Measurements from ENCODE around the gene HPSE2. TPM values are rescaled to one million over a fixed set of nuclear protein-coding genes. Genes with fewer than 3 reads are reported as not detected.

Gene HPSE2
- total and polyA plus RNA-seq, 2 experiments from 2014 or later = not detected

DNA sequence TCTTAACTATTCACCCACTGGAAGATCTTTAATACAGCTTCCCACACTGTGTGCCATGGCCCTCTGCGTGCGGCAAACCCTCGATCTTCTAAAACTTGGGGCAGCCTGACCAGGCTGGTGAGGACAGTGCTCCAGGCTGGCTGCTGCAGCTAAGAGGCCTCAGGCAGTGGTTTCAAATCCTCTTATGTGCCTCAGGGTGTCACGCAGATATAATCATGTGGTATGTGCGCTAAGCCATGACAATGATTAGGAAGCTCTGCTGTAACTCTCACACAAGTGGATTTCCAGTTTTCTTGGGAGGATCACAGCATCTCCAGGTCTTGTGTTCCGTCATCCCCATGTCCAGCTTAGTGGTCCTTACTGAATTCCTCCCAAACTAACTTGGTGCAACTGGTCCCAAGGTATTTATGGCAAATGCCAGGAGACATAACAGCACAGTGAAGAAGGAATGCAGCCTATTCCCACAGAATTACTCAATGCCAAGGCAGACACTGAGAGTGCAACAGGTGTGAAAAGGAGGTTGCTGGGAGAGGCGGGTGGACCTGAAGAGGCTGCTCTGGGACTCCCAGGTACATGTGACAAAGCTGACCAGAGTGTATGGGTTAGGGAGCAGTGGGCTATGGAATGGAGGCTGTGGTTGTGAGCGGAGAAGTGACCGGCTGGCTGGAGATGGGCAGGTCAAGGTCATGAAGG is 791.2 kb downstream of the HPSE2 start:
- no peak overlapping the region for H3K4me3 ChIP-seq
- peaks cover 25% of the 10 kb centered on the region for H3K36me3 ChIP-seq (ENCODE audit: low read depth)
- no peak for TF ChIP-seq EZH2phosphoT487 (IDR thresholded peaks at IDR 0.05; ENCODE audit: insufficient read depth, low read depth)
- no peak for TF ChIP-seq EZH2 (IDR thresholded peaks at IDR 0.05; ENCODE audit: insufficient read depth, poor library complexity, severe bottlenecking)
- no peak for DNase-seq
- no peak overlapping the region for H3K27ac ChIP-seq
- H3F3A ChIP-seq (ENCODE audit: insufficient read depth) = no peaks in the 10 kb centered on the region
- no peaks in the 10 kb centered on the region for H3K9me2 ChIP-seq (ENCODE audit: insufficient read depth)
- no peak overlapping the region for H3K4me2 ChIP-seq (ENCODE audit: unreplicated experiment)
- WGBS, 2 experiments (ENCODE audit: low coverage in 1 of 2, low lambda C conversion rate in 2 of 2, missing lambda C conversion rate in 2 of 2) = 85 to 90% methylated on average over 9 of the region's 9 CpGs
- H3K79me2 ChIP-seq (ENCODE audit: insufficient read depth) = peaks cover 19% of the 10 kb centered on the region
- peaks cover 13% of the 10 kb centered on the region for H3K4me1 ChIP-seq (ENCODE audit: insufficient read depth)
- H3K9me3 ChIP-seq (ENCODE audit: low read depth) = no peaks in the 10 kb centered on the region
- H4K20me1 ChIP-seq (ENCODE audit: insufficient read depth) = no peaks in the 10 kb centered on the region
- H3K9ac ChIP-seq = no peak overlapping the region
- in situ Hi-C loops (cut with MboI) = no loop called here
- H2AFZ ChIP-seq = no peak overlapping the region
- H3K27me3 ChIP-seq (replicated peaks; ENCODE audit: insufficient read depth) = no peaks in the 10 kb centered on the region

DNA sequence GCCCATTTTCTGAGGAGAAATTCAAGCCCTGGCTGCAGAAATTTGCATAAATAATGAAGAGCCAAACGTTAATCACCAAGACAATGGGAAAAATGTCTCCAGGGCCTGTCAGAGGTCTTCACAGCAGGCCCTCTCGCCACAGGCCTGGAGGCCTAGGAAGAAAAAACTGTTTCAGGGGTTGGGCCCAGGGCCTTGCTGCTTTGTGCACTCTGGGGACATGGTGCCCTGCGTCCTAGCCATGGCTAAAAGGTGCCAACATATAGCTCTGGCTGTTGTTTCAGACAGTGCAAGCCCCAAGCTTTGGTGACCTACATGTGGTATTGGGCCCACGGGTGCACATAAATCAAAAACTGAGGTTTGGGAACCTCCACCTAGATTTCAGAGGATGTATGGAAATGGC is 796.9 kb downstream of the HPSE2 start:
- Histone ChIP-seq H2AFZ (no peak overlapping the region), H3K27ac (no peak overlapping the region), H3F3A (ENCODE audit: insufficient read depth) (no peaks in the 10 kb centered on the region), H3K4me2 (ENCODE audit: unreplicated experiment) (no peak overlapping the region), H3K9ac (no peak overlapping the region), H3K4me1 (ENCODE audit: insufficient read depth) (no peaks in the 10 kb centered on the region), H3K4me3 (no peak overlapping the region), H3K9me2 (ENCODE audit: insufficient read depth) (no peaks in the 10 kb centered on the region), H3K79me2 (ENCODE audit: insufficient read depth) (0 out of 2 replicates have a peak, but pooled peaks cover 3% of the 10 kb centered on the region), H3K9me3 (ENCODE audit: low read depth) (no peaks in the 10 kb centered on the region), H3K36me3 (ENCODE audit: low read depth) (peaks cover 40% of the 10 kb centered on the region), H3K27me3 (replicated peaks; ENCODE audit: insufficient read depth) (no peaks in the 10 kb centered on the region), H4K20me1 (ENCODE audit: insufficient read depth) (no peaks in the 10 kb centered on the region; the same call in 1 of the 2 replicates)
- TF ChIP-seq EZH2phosphoT487 (IDR thresholded peaks at IDR 0.05; ENCODE audit: insufficient read depth, low read depth) = no peak
- no peak for TF ChIP-seq EZH2 (IDR thresholded peaks at IDR 0.05; ENCODE audit: insufficient read depth, poor library complexity, severe bottlenecking)
- 58 to 64% methylated on average over 4 of the region's 4 CpGs for WGBS, 2 experiments (ENCODE audit: low coverage in 1 of 2, low lambda C conversion rate in 2 of 2, missing lambda C conversion rate in 2 of 2)
- no peak for DNase-seq
- in situ Hi-C loops (cut with MboI) = no loop called here

DNA sequence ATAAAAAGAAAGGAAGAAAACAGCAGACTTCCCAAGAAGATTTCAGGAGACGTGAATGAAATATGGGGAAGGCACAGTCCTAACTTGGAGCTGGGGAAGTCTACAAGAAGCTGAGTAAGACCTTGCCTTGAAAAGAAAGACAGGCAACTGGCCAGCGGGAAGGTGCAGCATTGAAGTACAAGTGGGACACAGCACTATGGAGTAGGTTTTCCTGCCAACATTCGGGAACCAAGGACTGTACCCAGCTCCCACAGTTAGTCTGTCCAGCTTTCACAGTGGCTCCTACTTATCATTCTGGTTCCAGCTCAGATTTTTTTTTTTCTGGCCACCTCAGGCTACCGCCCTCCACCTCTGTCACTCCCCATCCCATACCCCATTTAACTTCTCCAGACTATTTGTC is 798.9 kb downstream of the HPSE2 start:
- Histone ChIP-seq H3K4me1 (ENCODE audit: insufficient read depth) (no peaks in the 10 kb centered on the region), H3K4me2 (ENCODE audit: unreplicated experiment) (no peak overlapping the region), H2AFZ (no peak overlapping the region), H3F3A (ENCODE audit: insufficient read depth) (no peaks in the 10 kb centered on the region), H3K4me3 (no peak overlapping the region), H3K27ac (no peak overlapping the region), H3K36me3 (ENCODE audit: low read depth) (peaks cover 41% of the 10 kb centered on the region), H3K27me3 (replicated peaks; ENCODE audit: insufficient read depth) (no peaks in the 10 kb centered on the region), H3K9me3 (ENCODE audit: low read depth) (no peaks in the 10 kb centered on the region), H4K20me1 (ENCODE audit: insufficient read depth) (no peaks in the 10 kb centered on the region; the same call in 1 of the 2 replicates), H3K79me2 (ENCODE audit: insufficient read depth) (no peaks in the 10 kb centered on the region), H3K9me2 (ENCODE audit: insufficient read depth) (no peaks in the 10 kb centered on the region), H3K9ac (no peak overlapping the region)
- DNase-seq = no peak
- no peak for TF ChIP-seq EZH2 (IDR thresholded peaks at IDR 0.05; ENCODE audit: insufficient read depth, poor library complexity, severe bottlenecking)
- no peak for TF ChIP-seq EZH2phosphoT487 (IDR thresholded peaks at IDR 0.05; ENCODE audit: insufficient read depth, low read depth)
- WGBS, 2 experiments (ENCODE audit: low coverage in 1 of 2, low lambda C conversion rate in 2 of 2, missing lambda C conversion rate in 2 of 2) = 99 to 100% methylated on average over 4 of the region's 4 CpGs
- in situ Hi-C loops (cut with MboI) = no loop called here

DNA sequence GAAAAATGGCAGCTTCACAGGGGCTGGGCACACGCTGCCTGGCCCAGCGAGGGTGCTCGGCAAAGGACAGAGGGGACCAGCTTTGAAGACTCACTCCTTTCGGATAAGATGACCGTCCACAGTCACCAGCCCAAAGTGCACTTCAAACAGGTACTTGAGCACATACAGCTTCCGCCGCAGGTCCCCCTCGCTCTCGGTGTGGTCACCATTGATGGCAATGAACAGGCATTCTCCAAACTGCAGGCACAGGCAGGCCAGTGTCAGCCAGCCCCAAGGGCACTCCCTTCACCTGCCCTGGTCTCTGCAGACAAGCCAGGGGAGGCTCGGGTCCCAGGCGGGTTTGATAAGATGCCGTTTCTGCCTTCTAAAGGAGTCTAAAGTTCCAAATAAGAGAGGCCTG is 800.5 kb downstream of the HPSE2 start:
- no peaks in the 10 kb centered on the region for H3K4me1 ChIP-seq (ENCODE audit: insufficient read depth)
- H3K36me3 ChIP-seq (ENCODE audit: low read depth) = peaks cover 34% of the 10 kb centered on the region
- H3K9ac ChIP-seq = no peak overlapping the region
- H3K9me2 ChIP-seq (ENCODE audit: insufficient read depth) = no peaks in the 10 kb centered on the region
- H3K27ac ChIP-seq = no peak overlapping the region
- no peak for DNase-seq
- in situ Hi-C loops (cut with MboI) = no loop called here
- H3K4me2 ChIP-seq (ENCODE audit: unreplicated experiment) = no peak overlapping the region
- 88 to 90% methylated on average over 12 of the region's 12 CpGs for WGBS, 2 experiments (ENCODE audit: low coverage in 1 of 2, low lambda C conversion rate in 2 of 2, missing lambda C conversion rate in 2 of 2)
- no peak overlapping the region for H3K4me3 ChIP-seq
- H2AFZ ChIP-seq = no peak overlapping the region
- no peaks in the 10 kb centered on the region for H3K79me2 ChIP-seq (ENCODE audit: insufficient read depth)
- no peaks in the 10 kb centered on the region for H3F3A ChIP-seq (ENCODE audit: insufficient read depth)
- no peaks in the 10 kb centered on the region for H3K9me3 ChIP-seq (ENCODE audit: low read depth)
- TF ChIP-seq EZH2phosphoT487 (IDR thresholded peaks at IDR 0.05; ENCODE audit: insufficient read depth, low read depth) (no peak), EZH2 (IDR thresholded peaks at IDR 0.05; ENCODE audit: insufficient read depth, poor library complexity, severe bottlenecking) (no peak)
- no peaks in the 10 kb centered on the region for H3K27me3 ChIP-seq (replicated peaks; ENCODE audit: insufficient read depth)
- no peaks in the 10 kb centered on the region; the same call in 1 of the 2 replicates for H4K20me1 ChIP-seq (ENCODE audit: insufficient read depth)

All from GM23248 (cell line).